Mesendoderm (in vitro differentiated cells): Measurements from ENCODE around the gene PPT1.

Source experiments
- DNase-seq: peaks from one replicate; pipeline ENCODE4 v3.0.0; 2013
- H2AK5ac ChIP-seq: 2 replicates; pipeline ENCODE4 v1.6.1; 2013; ENCODE audit warnings: low read length, inconsistent platforms
- H2BK120ac ChIP-seq: 2 replicates; pipeline ENCODE4 v1.6.1; 2013; ENCODE audit warnings: low read depth, mild to moderate bottlenecking, low read length, moderate library complexity, mixed read lengths
- H2BK15ac ChIP-seq: replicated peaks from 2 replicates; pipeline ENCODE4 v1.6.1; 2013; ENCODE audit warnings: low read depth, mild to moderate bottlenecking, moderate library complexity
- H2BK5ac ChIP-seq: 2 replicates; pipeline ENCODE4 v1.6.1; 2013; ENCODE audit warnings: low read length, inconsistent platforms
- H3K18ac ChIP-seq: 2 replicates; pipeline ENCODE4 v1.6.1; 2013; ENCODE audit warnings: mild to moderate bottlenecking, low read length, mixed read lengths
- H3K23ac ChIP-seq: one replicate; pipeline ENCODE4 v1.6.1; 2013; ENCODE audit warnings: low read length
- H3K27ac ChIP-seq: 2 replicates; pipeline ENCODE4 v1.5.1; 2013; ENCODE audit warnings: low read depth, mild to moderate bottlenecking, inconsistent platforms, low read length, moderate library complexity
- H3K27me3 ChIP-seq: 2 replicates; pipeline ENCODE4 v1.6.1; 2013; ENCODE audit warnings: low read length, control low read depth, mild to moderate bottlenecking, inconsistent platforms; ENCODE audit not compliant: insufficient read depth, poor library complexity
- H3K36me3 ChIP-seq: 2 replicates; pipeline ENCODE4 v1.6.1; 2013; ENCODE audit warnings: low read length, inconsistent platforms; ENCODE audit not compliant: control insufficient read depth, insufficient read depth
- H3K4ac ChIP-seq: one replicate; pipeline ENCODE4 v1.6.1; 2013; ENCODE audit warnings: low read depth, mild to moderate bottlenecking, low read length, moderate library complexity
- H3K4me1 ChIP-seq: 2 replicates; pipeline ENCODE4 v1.6.1; 2013; ENCODE audit warnings: low read depth, low read length, inconsistent platforms; ENCODE audit not compliant: control insufficient read depth
- H3K4me2 ChIP-seq: 2 replicates; pipeline ENCODE4 v1.6.1; 2013; ENCODE audit warnings: low read length
- H3K4me3 ChIP-seq: 2 replicates; pipeline ENCODE4 v1.5.1; 2013; ENCODE audit warnings: mild to moderate bottlenecking, low read length
- H3K56ac ChIP-seq: one replicate; pipeline ENCODE4 v1.6.1; 2013; ENCODE audit warnings: low read length
- H3K79me1 ChIP-seq: 2 replicates; pipeline ENCODE4 v1.6.1; 2013; ENCODE audit warnings: low read length, inconsistent platforms
- H3K79me2 ChIP-seq: 2 replicates; pipeline ENCODE4 v1.6.1; 2013; ENCODE audit warnings: mild to moderate bottlenecking, low read length; ENCODE audit not compliant: control insufficient read depth, insufficient read depth
- H3K9ac ChIP-seq: 2 replicates; pipeline ENCODE4 v1.6.1; 2013; ENCODE audit warnings: low read length, inconsistent platforms
- H4K5ac ChIP-seq: one replicate; pipeline ENCODE4 v1.6.1; 2013; ENCODE audit warnings: low read length
- H4K8ac ChIP-seq: one replicate; pipeline ENCODE4 v1.6.1; 2013; ENCODE audit warnings: low read depth, mild to moderate bottlenecking, control low read depth, low read length, moderate library complexity
- WGBS: extraction: QIAGEN DNeasy Blood & Tissue Kit; methylation state at CpG from one replicate; pipeline ENCODE4 v1.1.7; 2013; ENCODE audit warnings: low lambda C conversion rate, missing lambda C conversion rate; ENCODE audit not compliant: insufficient coverage; ENCODE audit errors: extremely low coverage; 5-methylcytosine and 5-hydroxymethylcytosine counted together

Gene PPT1

DNA sequence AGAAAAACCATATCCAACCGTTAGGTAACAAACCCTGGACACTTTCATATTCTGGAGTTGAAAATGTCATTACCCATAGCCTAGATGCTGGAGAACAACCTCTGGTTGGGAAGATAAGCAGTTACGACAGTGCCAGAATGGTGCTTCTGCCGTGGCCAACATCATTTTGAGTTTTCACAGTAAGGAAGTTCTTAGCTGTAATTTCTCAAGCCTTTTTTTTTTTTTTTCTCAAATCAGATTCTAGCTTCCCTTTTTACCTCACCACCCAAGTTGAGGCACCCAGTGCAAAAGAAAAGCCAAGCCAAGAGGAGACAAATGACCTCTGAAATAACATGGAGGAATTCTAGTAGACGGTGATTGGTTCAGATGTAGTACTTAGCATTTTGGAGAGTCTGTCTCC lies 21.8 kb downstream of the PPT1 start:
- Histone ChIP-seq H3K4me2 (no peak overlapping the region), H3K4me3 (no peak overlapping the region), H3K4me1 (no peaks in the 10 kb centered on the region), H3K4ac (no peak overlapping the region), H2BK120ac (no peak overlapping the region), H2AK5ac (no peak overlapping the region), H4K5ac (no peak overlapping the region), H3K27me3 (no peaks in the 10 kb centered on the region), H2BK15ac (no peak overlapping the region), H3K23ac (no peak overlapping the region), H3K79me1 (no peaks in the 10 kb centered on the region), H3K18ac (no peak overlapping the region), H3K36me3 (peaks cover 19% of the 10 kb centered on the region), H3K79me2 (no peaks in the 10 kb centered on the region), H3K56ac (no peak overlapping the region), H3K27ac (no peak overlapping the region), H4K8ac (no peak overlapping the region), H3K9ac (no peak overlapping the region), H2BK5ac (no peak overlapping the region)
- WGBS = no CpG with 5 or more reads among the region's 4 CpGs
- DNase-seq = no peak

DNA sequence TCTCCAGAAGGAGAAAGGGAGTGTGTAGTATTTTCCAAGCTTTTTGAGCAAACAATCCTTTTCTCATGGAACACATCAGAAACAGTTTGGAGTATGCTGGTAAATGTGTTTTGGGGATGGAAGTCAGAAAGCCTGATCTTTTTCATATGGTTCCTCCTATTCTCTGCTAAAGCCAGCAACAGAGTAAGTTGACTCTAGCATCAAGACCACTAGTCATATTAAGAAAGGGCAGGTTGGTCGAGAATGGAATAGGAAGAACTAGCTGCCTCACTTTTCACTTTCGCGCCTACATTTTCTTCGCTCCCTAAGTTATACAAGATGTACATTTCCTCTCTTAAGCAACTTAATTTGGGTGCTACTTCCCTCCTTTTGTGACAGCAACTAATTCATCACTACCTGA lies 24.0 kb downstream of the PPT1 start:
- no peak overlapping the region for H3K27ac ChIP-seq
- H3K79me1 ChIP-seq = no peaks in the 10 kb centered on the region
- H4K5ac ChIP-seq = no peak overlapping the region
- DNase-seq = no peak
- H3K56ac ChIP-seq = no peak overlapping the region
- no peak overlapping the region for H3K4me3 ChIP-seq
- no peaks in the 10 kb centered on the region for H3K79me2 ChIP-seq
- no peak overlapping the region for H3K4me2 ChIP-seq
- H3K9ac ChIP-seq = no peak overlapping the region
- H3K4ac ChIP-seq = no peak overlapping the region
- H2BK120ac ChIP-seq = no peak overlapping the region
- H2BK15ac ChIP-seq = no peak overlapping the region
- H3K27me3 ChIP-seq = no peaks in the 10 kb centered on the region
- no peak overlapping the region for H3K23ac ChIP-seq
- no peak overlapping the region for H2BK5ac ChIP-seq
- H3K36me3 ChIP-seq = peaks cover 19% of the 10 kb centered on the region
- no peaks in the 10 kb centered on the region for H3K4me1 ChIP-seq
- no peak overlapping the region for H2AK5ac ChIP-seq
- WGBS = no CpG with 5 or more reads among the region's 4 CpGs
- H4K8ac ChIP-seq = no peak overlapping the region
- no peak overlapping the region for H3K18ac ChIP-seq

DNA sequence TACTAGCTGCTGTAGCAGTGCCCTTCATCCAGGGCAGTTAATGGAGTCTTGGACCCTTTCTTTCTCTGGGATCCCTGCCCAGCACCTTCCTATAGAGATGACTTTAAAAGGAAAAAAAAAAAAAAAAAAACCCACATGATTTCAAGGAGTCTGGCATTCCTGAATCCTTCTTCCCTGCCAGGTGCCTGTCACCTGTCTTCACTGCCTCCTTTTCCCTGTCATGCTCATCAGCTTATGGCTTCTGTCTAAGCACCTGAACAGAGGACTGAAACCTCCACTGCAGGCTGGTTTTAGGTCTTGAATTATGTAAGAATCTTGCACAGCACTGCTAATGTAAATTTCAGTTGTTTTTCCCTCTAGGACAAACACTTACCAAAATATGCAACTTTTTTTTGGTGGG lies 24.9 kb downstream of the PPT1 start:
- no peak overlapping the region for H3K27ac ChIP-seq
- no peaks in the 10 kb centered on the region for H3K27me3 ChIP-seq
- DNase-seq = no peak
- H3K4me3 ChIP-seq = no peak overlapping the region
- no peak overlapping the region for H2AK5ac ChIP-seq
- H3K23ac ChIP-seq = no peak overlapping the region
- H3K56ac ChIP-seq = no peak overlapping the region
- H3K79me2 ChIP-seq = no peaks in the 10 kb centered on the region
- H2BK15ac ChIP-seq = no peak overlapping the region
- no peak overlapping the region for H4K5ac ChIP-seq
- no peaks in the 10 kb centered on the region for H3K4me1 ChIP-seq
- no peaks in the 10 kb centered on the region for H3K79me1 ChIP-seq
- H4K8ac ChIP-seq = no peak overlapping the region
- H3K4me2 ChIP-seq = no peak overlapping the region
- no peak overlapping the region for H2BK5ac ChIP-seq
- H3K4ac ChIP-seq = no peak overlapping the region
- no peak overlapping the region for H2BK120ac ChIP-seq
- H3K9ac ChIP-seq = no peak overlapping the region
- peaks cover 22% of the 10 kb centered on the region for H3K36me3 ChIP-seq
- no peak overlapping the region for H3K18ac ChIP-seq

DNA sequence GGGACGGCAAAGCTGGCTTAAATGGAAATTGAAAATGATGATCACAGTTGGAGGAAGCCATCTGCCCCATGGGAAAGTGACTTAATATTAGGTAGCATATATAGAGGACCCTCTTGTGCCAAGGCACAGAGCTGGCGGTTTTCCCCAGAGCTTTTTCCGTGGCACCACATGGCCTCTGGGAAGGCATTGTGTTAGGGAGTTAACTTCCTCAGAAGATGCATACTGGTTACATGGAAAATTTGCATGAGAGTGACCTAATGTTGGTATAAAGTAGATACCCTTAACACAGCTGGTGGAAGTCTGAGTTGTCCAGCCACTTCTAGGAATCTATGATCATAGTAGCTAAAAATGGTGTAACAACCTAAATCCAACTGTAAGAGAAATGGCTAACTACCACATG lies 29.2 kb downstream of the PPT1 start:
- Histone ChIP-seq H3K4ac (no peak overlapping the region), H3K9ac (no peak overlapping the region), H3K79me2 (no peaks in the 10 kb centered on the region), H3K27me3 (no peaks in the 10 kb centered on the region), H3K4me2 (no peak overlapping the region), H3K4me3 (no peak overlapping the region), H3K23ac (no peak overlapping the region), H2AK5ac (no peak overlapping the region), H3K27ac (no peak overlapping the region), H2BK120ac (no peak overlapping the region), H4K8ac (no peak overlapping the region), H3K56ac (no peak overlapping the region), H3K4me1 (no peaks in the 10 kb centered on the region), H3K79me1 (no peaks in the 10 kb centered on the region), H3K18ac (no peak overlapping the region), H2BK15ac (no peak overlapping the region), H3K36me3 (peaks cover 30% of the 10 kb centered on the region), H2BK5ac (no peak overlapping the region), H4K5ac (no peak overlapping the region)
- no CpG with 5 or more reads among the region's 3 CpGs for WGBS
- no peak for DNase-seq

DNA sequence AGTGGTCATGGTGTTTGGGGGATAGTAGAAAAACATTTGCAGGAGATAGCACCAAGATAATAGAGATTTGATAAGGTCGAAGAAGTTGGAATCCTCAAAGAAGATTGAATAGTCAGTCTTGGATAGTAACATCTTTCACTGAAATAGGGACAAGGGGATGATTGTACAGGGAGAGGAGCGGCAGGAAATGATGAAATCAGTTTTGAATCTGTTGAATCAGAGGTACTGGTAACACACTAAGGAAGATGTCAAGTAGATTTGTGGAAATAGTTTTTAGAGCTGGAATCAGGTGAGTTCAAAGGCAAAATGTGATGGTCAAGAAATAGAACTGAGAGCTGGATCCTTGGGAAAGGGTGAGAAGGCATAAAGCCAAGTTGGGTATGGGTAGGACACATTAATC lies 30.0 kb downstream of the PPT1 start:
- H3K23ac ChIP-seq = no peak overlapping the region
- H3K79me1 ChIP-seq = no peaks in the 10 kb centered on the region
- H3K4ac ChIP-seq = no peak overlapping the region
- H2BK120ac ChIP-seq = no peak overlapping the region
- no peak overlapping the region for H4K8ac ChIP-seq
- 100% methylated on average over 1 of the region's 2 CpGs for WGBS
- H4K5ac ChIP-seq = no peak overlapping the region
- no peak overlapping the region for H2AK5ac ChIP-seq
- DNase-seq = no peak
- H3K4me2 ChIP-seq = no peak overlapping the region
- H2BK5ac ChIP-seq = no peak overlapping the region
- H3K4me1 ChIP-seq = no peaks in the 10 kb centered on the region
- no peak overlapping the region for H3K4me3 ChIP-seq
- no peaks in the 10 kb centered on the region for H3K79me2 ChIP-seq
- H3K9ac ChIP-seq = no peak overlapping the region
- H2BK15ac ChIP-seq = no peak overlapping the region
- H3K36me3 ChIP-seq = peaks cover 27% of the 10 kb centered on the region
- no peak overlapping the region for H3K56ac ChIP-seq
- H3K27ac ChIP-seq = no peak overlapping the region
- no peaks in the 10 kb centered on the region for H3K27me3 ChIP-seq
- no peak overlapping the region for H3K18ac ChIP-seq

DNA sequence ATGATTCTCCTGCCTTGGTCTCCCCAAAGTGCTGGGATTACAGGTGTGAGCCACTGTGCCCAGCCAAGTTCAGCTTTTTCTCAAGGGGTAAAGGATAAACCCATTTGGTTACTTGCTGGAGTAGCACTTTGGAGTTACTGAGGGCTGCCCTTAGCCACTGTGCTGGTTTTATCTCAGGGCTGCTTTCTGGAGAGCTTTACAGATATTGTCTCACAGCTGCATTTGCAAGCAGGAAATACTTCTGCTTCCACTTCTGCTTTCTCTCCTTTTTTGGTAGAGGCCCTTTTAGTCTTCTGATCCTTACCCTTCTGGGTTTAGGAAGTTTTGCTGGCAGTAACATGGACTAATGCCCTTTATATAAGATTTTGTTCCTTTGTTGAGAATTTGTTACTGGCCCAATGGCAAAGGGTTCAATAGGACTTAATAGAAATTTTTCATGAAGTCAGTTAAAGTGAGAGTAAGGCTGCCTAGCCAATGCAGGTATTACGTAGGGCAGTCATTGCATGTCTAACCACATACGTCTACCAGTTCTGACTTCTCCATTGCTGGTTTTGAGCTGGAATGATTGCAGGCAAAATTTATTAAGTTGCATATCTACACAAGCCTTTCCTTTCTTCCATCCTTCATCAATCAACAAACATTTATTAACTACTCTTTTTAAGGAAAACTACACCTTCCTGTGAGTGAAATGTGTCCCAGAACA lies 32.1 kb downstream of the PPT1 start:
- Histone ChIP-seq H3K79me1 (peaks cover 2% of the 10 kb centered on the region), H4K8ac (no peak overlapping the region), H3K4me2 (no peak overlapping the region), H3K79me2 (no peaks in the 10 kb centered on the region), H2BK15ac (no peak overlapping the region), H4K5ac (no peak overlapping the region), H3K9ac (no peak overlapping the region), H2BK120ac (no peak overlapping the region), H3K23ac (no peak overlapping the region), H2BK5ac (no peak overlapping the region), H3K36me3 (peaks cover 25% of the 10 kb centered on the region), H3K4me1 (no peaks in the 10 kb centered on the region), H3K18ac (no peak overlapping the region), H3K27ac (no peak overlapping the region), H3K27me3 (no peaks in the 10 kb centered on the region), H3K4me3 (no peak overlapping the region), H3K4ac (no peak overlapping the region), H2AK5ac (no peak overlapping the region), H3K56ac (no peak overlapping the region)
- no peak for DNase-seq
- WGBS = no CpG with 5 or more reads among the region's 2 CpGs
